ENCODE measurements around the gene RALBP1. TPM values are rescaled to one million over a fixed set of nuclear protein-coding genes. Genes with fewer than 3 reads are reported as not detected.
"Not testable (repeated sequence)": the region's sequence is repeated elsewhere in the genome, so short reads cannot be mapped to it uniquely, and the experiment has no call there.

RALBP1 gene
- total and polyA plus RNA-seq, 7 donors = 42.3 to 89.7 (median 68.1) TPM

- no peaks in the 10 kb centered on the region for H3K27me3 ChIP-seq
- TF ChIP-seq CTCF (IDR thresholded peaks at IDR 0.05) = no peak
- TF ChIP-seq POLR2A (IDR thresholded peaks at IDR 0.05) = no peak
- no peak for TF ChIP-seq EP300 (IDR thresholded peaks at IDR 0.05)
- no peak for TF ChIP-seq POLR2AphosphoS5 (IDR thresholded peaks at IDR 0.05)
- intact Hi-C loops (cut with DNase I) = loop anchor here (2.0 to 5.0 kb wide), 3 partner anchors 41 to 339 kb away; partner anchors contain the start of genes ANKRD12 and TWSG1
- WGBS, 2 donors = 1% methylated on average over 59 of the region's 59 CpGs
- H3K9me3 ChIP-seq = no peaks in the 10 kb centered on the region
- H3K4me3 ChIP-seq = peak overlapping the region; percentile 71 to 99 (median 88)
- no peak for DNase-seq
- peaks cover 0 to 6% (median 0%) of the 10 kb centered on the region in 4 donors for H3K36me3 ChIP-seq
- H3K27ac ChIP-seq = peak overlapping the region; percentile 90 to 95 (median 92)
- peaks cover 0 to 26% (median 14%) of the 10 kb centered on the region in 4 donors for H3K4me1 ChIP-seq
Measured at GRCh38 chr18:9475643-9476591, 604 bp downstream of the RALBP1 start.

GRCh38 chr18:9476949-9477348 lies 1.6 kb downstream of the RALBP1 start:
- peak overlapping the region in 2 of 4 donors; percentile 71 to 99 for H3K4me3 ChIP-seq
- peaks cover 0 to 30% (median 14%) of the 10 kb centered on the region in 4 donors for H3K4me1 ChIP-seq
- DNase-seq, H3K9me3 ChIP-seq, H3K27me3 ChIP-seq: not testable (repeated sequence)
- intact Hi-C loops (cut with DNase I) = loop anchor here (5.0 kb wide), 2 partner anchors 40 to 340 kb away; partner anchors contain the start of gene ANKRD12
- H3K27ac ChIP-seq = peak overlapping the region in 2 of 4 donors; percentile 90 to 93
- H3K36me3 ChIP-seq = peaks cover 0 to 12% (median 0%) of the 10 kb centered on the region in 4 donors
- 83 to 85% methylated on average over 12 of the region's 12 CpGs for WGBS, 2 donors

GRCh38 chr18:9477509-9477908 lies 2.2 kb downstream of the RALBP1 start:
- H3K4me3 ChIP-seq = no peak overlapping the region
- H3K36me3 ChIP-seq = peaks cover 0 to 12% (median 0%) of the 10 kb centered on the region in 4 donors
- no peaks in the 10 kb centered on the region for H3K9me3 ChIP-seq
- H3K4me1 ChIP-seq = peaks cover 0 to 35% (median 15%) of the 10 kb centered on the region in 4 donors
- no peaks in the 10 kb centered on the region for H3K27me3 ChIP-seq
- intact Hi-C loops (cut with DNase I) = loop anchor here (5.0 kb wide), 2 partner anchors 40 to 340 kb away; partner anchors contain the start of gene ANKRD12
- no peak overlapping the region for H3K27ac ChIP-seq
- no peak for DNase-seq
- no peak for TF ChIP-seq POLR2AphosphoS5 (IDR thresholded peaks at IDR 0.05)
- TF ChIP-seq CTCF (IDR thresholded peaks at IDR 0.05) = no peak
- 51 to 70% methylated on average over 1 of the region's 1 CpG for WGBS, 2 donors

GRCh38 chr18:9478545-9478944 lies 3.2 kb downstream of the RALBP1 start:
- no peaks in the 10 kb centered on the region for H3K9me3 ChIP-seq
- intact Hi-C loops (cut with DNase I) = loop anchor here (5.0 kb wide), 2 partner anchors 39 to 341 kb away; partner anchors contain the start of gene ANKRD12
- DNase-seq = no peak
- no peak overlapping the region for H3K4me3 ChIP-seq
- TF ChIP-seq EP300 (IDR thresholded peaks at IDR 0.05) = no peak
- no peak for TF ChIP-seq POLR2A (IDR thresholded peaks at IDR 0.05)
- no peak for TF ChIP-seq CTCF (IDR thresholded peaks at IDR 0.05)
- no peak for TF ChIP-seq POLR2AphosphoS5 (IDR thresholded peaks at IDR 0.05)
- peaks cover 0 to 41% (median 17%) of the 10 kb centered on the region in 4 donors for H3K4me1 ChIP-seq
- H3K27ac ChIP-seq = no peak overlapping the region
- no peaks in the 10 kb centered on the region for H3K27me3 ChIP-seq
- 95 to 98% methylated on average over 31 of the region's 31 CpGs for WGBS, 2 donors
- peaks cover 0 to 12% (median 0%) of the 10 kb centered on the region in 4 donors for H3K36me3 ChIP-seq

GRCh38 chr18:9482790-9483189 lies 7.5 kb downstream of the RALBP1 start:
- intact Hi-C loops (cut with DNase I) = no loop called here
- no peak for DNase-seq
- peaks cover 0 to 17% (median 3%) of the 10 kb centered on the region in 4 donors for H3K4me1 ChIP-seq
- no peaks in the 10 kb centered on the region for H3K27me3 ChIP-seq
- TF ChIP-seq EP300 (IDR thresholded peaks at IDR 0.05) (no peak), CTCF (IDR thresholded peaks at IDR 0.05) (no peak), POLR2AphosphoS5 (IDR thresholded peaks at IDR 0.05) (no peak)
- no peak overlapping the region for H3K4me3 ChIP-seq
- peaks cover 0 to 12% (median 0%) of the 10 kb centered on the region in 4 donors for H3K36me3 ChIP-seq
- H3K9me3 ChIP-seq = no peaks in the 10 kb centered on the region
- WGBS, 2 donors = 92% methylated on average over 1 of the region's 1 CpG
- no peak overlapping the region for H3K27ac ChIP-seq
